PC-3 (cell line): ENCODE measurements around the gene PARP6. TPM values are rescaled to one million over a fixed set of nuclear protein-coding genes. Genes with fewer than 3 reads are reported as not detected.
"Not testable (repeated sequence)": the region's sequence is repeated elsewhere in the genome, so short reads cannot be mapped to it uniquely, and the experiment has no call there.

ENCODE experiments used
- ATAC-seq: fragments of 200-7000 bp; cut with Tn5 transposase; 2 replicates; pipeline ENCODE4 v1.9.1; 2020; ENCODE audit warnings: mild to moderate bottlenecking, moderate library complexity
- BruUV-seq: library from RNA; stranded (reverse); fragments of 400-500 nt; replicated peaks from 2 replicates; lab custom pipeline; 2021; lab: Mats Ljungman, UMichigan
- CTCF ChIA-PET: fragments of 300-600 bp; sonication (Branson Sonifier 250); formaldehyde crosslinking; loops from one replicate; lab custom pipeline; 2022; ENCODE audit warnings: antibody characterized with exemption; lab: Charles Lee
- POLR2A ChIA-PET: fragments of 300-600 bp; sonication (Branson Sonifier 250); formaldehyde crosslinking; loops from one replicate; lab custom pipeline; 2022; ENCODE audit warnings: antibody characterized with exemption; ENCODE audit not compliant: unreplicated experiment; lab: Charles Lee
- DNase-seq: peaks from one replicate; pipeline ENCODE4 v3.0.0-alpha.2; 2015
- H2AFZ ChIP-seq: fragments of 300-600 bp; sonication (generic); 2 replicates; pipeline ENCODE4 v1.6.0; 2016; ENCODE audit warnings: antibody characterized with exemption, low read length
- H3F3A ChIP-seq: fragments of 300-600 bp; sonication (generic); one replicate; pipeline ENCODE4 v1.6.0; 2017; ENCODE audit warnings: antibody characterized with exemption, low read length, control low read depth, mild to moderate bottlenecking; ENCODE audit not compliant: unreplicated experiment
- H3K27ac ChIP-seq: fragments of 300-600 bp; sonication (generic); 2 replicates; pipeline ENCODE4 v1.5.1; 2016; ENCODE audit warnings: mild to moderate bottlenecking, low read length
- H3K27me3 ChIP-seq: fragments of 300-600 bp; sonication (generic); 2 replicates; pipeline ENCODE4 v1.6.1; 2016; ENCODE audit warnings: low read length, mixed read lengths
- H3K36me3 ChIP-seq: fragments of 300-600 bp; sonication (generic); 2 replicates; pipeline ENCODE4 v1.6.1; 2016; ENCODE audit warnings: low read depth, mixed run types, low read length, mixed read lengths
- H3K4me1 ChIP-seq: fragments of 300-600 bp; sonication (generic); 2 replicates; pipeline ENCODE4 v1.5.1; 2016; ENCODE audit warnings: low read length; ENCODE audit not compliant: insufficient read depth
- H3K4me2 ChIP-seq: fragments of 300-600 bp; sonication (generic); 2 replicates; pipeline ENCODE4 v1.6.0; 2016; ENCODE audit warnings: low read length
- H3K4me3 ChIP-seq: fragments of 300-600 bp; sonication (generic); 2 replicates; pipeline ENCODE4 v1.5.1; 2016; ENCODE audit warnings: mild to moderate bottlenecking, low read length, mixed read lengths
- H3K79me2 ChIP-seq: fragments of 300-600 bp; sonication (generic); 2 replicates; pipeline ENCODE4 v1.6.1; 2017; ENCODE audit warnings: low read length, mixed read lengths
- H3K9ac ChIP-seq: fragments of 300-600 bp; sonication (generic); 2 replicates; pipeline ENCODE4 v1.6.0; 2016; ENCODE audit warnings: mild to moderate bottlenecking, low read length
- H3K9me2 ChIP-seq: fragments of 300-600 bp; sonication (generic); replicated peaks from 2 replicates; pipeline ENCODE4 v1.6.1; 2016; ENCODE audit warnings: mixed run types, low read length, mixed read lengths
- H3K9me3 ChIP-seq: fragments of 300-600 bp; sonication (generic); 2 replicates; pipeline ENCODE4 v1.6.1; 2016; ENCODE audit warnings: low read length, mixed read lengths
- H4K20me1 ChIP-seq: fragments of 300-600 bp; sonication (generic); 2 replicates; pipeline ENCODE4 v1.6.1; 2016; ENCODE audit warnings: low read length, mixed read lengths
- EZH2 ChIP-seq: fragments of 300-600 bp; sonication (generic); IDR thresholded peaks from one replicate; pipeline ENCODE4 v1.6.1; 2017; ENCODE audit warnings: antibody characterized with exemption, mild to moderate bottlenecking, low read length; ENCODE audit not compliant: unreplicated experiment
- EZH2phosphoT487 ChIP-seq: fragments of 300-600 bp; sonication (generic); IDR thresholded peaks from 2 replicates; pipeline ENCODE4 v1.6.1; 2018; ENCODE audit warnings: mild to moderate bottlenecking, antibody characterized with exemption, low read length, borderline replicate concordance
- intact Hi-C: fragments of 100-400 bp; cut with micrococcal nuclease; formaldehyde crosslinking; loops from 2 replicates; pipeline ENCODE4 v1.9.0; 2023
- total RNA-seq: library from RNA; depleted of rRNA; stranded (reverse); fragments of >200 nt; gene quantifications from 2 replicates; pipeline ENCODE4 v1.2.3, GENCODE V29; 2014
- TF ChIP-seq, protein P1 (sequence below): fragments of 300-600 bp; sonication (generic); conservative IDR thresholded peaks from 2 replicates; pipeline ENCODE4 v1.5.1; 2017; ENCODE audit warnings: antibody characterized with exemption, low read depth, mild to moderate bottlenecking, low read length

PARP6 gene
- total RNA-seq, 1 experiment from 2014 or later, result not detected

DNA sequence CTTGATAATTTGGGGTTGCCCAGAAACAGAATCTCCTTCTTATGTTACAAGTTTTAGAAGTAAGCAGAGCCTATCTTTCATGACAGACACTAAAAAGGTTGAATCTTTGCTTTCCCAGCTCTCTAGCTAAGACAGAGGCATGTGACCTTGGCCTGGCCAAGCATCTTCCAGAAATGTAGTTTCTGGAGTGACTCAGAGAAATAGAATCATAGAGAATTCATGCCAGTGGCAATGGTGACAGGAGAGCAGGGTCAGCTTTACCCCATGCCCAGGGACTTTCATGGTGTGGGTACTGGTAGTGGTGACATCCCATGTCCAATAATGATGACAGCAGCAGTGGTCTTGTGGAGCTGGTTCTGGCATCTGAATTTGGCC is 4.0 kb upstream of the PARP6 start:
- H3K4me3 ChIP-seq, result no peak overlapping the region
- CTCF ChIA-PET, result no interaction called here
- H2AFZ ChIP-seq, result no peak overlapping the region
- DNase-seq, result no peak
- POLR2A ChIA-PET, result no interaction called here
- no peaks in the 10 kb centered on the region for H3K36me3 ChIP-seq
- no peaks in the 10 kb centered on the region for H3K9me3 ChIP-seq
- no peaks in the 10 kb centered on the region for H3K9me2 ChIP-seq
- no peaks in the 10 kb centered on the region for H3F3A ChIP-seq
- no peaks in the 10 kb centered on the region for H3K79me2 ChIP-seq
- TF ChIP-seq, protein P1, sequence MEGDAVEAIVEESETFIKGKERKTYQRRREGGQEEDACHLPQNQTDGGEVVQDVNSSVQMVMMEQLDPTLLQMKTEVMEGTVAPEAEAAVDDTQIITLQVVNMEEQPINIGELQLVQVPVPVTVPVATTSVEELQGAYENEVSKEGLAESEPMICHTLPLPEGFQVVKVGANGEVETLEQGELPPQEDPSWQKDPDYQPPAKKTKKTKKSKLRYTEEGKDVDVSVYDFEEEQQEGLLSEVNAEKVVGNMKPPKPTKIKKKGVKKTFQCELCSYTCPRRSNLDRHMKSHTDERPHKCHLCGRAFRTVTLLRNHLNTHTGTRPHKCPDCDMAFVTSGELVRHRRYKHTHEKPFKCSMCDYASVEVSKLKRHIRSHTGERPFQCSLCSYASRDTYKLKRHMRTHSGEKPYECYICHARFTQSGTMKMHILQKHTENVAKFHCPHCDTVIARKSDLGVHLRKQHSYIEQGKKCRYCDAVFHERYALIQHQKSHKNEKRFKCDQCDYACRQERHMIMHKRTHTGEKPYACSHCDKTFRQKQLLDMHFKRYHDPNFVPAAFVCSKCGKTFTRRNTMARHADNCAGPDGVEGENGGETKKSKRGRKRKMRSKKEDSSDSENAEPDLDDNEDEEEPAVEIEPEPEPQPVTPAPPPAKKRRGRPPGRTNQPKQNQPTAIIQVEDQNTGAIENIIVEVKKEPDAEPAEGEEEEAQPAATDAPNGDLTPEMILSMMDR, result no peak
- TF ChIP-seq EZH2 (no peak), EZH2phosphoT487 (no peak)
- no peaks in the 10 kb centered on the region for H4K20me1 ChIP-seq
- H3K4me1 ChIP-seq, result no peaks in the 10 kb centered on the region
- H3K4me2 ChIP-seq, result no peak overlapping the region
- H3K9ac ChIP-seq, result no peak overlapping the region
- ATAC-seq, result no peak
- no TSS peak for BruUV-seq
- H3K27me3 ChIP-seq, result no peaks in the 10 kb centered on the region
- H3K27ac ChIP-seq, result no peak overlapping the region
- intact Hi-C loops, result no loop called here

DNA sequence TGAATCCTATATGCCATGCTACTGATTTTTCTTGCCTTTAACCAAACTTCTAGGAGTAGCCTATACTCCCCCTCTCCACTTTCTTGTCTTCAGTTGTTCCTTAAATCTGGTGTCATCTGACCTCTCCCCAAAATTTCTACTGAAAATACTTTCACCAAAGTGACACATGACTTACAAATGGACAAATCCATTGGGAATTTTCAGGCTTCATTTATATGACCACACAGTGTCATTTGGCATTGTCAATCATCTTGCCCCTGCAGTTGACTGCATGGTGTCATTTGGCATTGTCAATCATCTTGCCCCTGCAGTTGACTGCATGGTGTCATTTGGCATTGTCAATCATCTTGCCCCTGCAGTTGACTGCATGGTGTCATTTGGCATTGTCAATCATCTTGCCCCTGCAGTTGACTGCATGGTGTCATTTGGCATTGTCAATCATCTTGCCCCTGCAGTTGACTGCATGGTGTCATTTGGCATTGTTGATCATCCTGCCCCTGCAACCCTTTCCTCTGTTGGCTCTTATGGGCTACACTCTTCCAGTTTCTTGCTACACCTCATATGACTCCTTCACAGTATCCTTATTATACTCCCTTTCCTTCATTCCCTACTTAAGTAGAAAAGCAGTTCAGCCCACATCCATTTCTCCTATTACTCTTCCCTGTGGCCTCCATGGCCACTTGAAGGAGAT is 3.4 kb upstream of the PARP6 start:
- H3K9me2 ChIP-seq, H3K4me2 ChIP-seq, H3K4me1 ChIP-seq, H3K36me3 ChIP-seq, BruUV-seq, H3K27me3 ChIP-seq, H3K79me2 ChIP-seq, CTCF ChIA-PET, intact Hi-C loops, H3K4me3 ChIP-seq, H4K20me1 ChIP-seq, H3F3A ChIP-seq, H3K9me3 ChIP-seq, H3K27ac ChIP-seq, H3K9ac ChIP-seq, POLR2A ChIA-PET, H2AFZ ChIP-seq, ATAC-seq, DNase-seq: not testable (repeated sequence)

DNA sequence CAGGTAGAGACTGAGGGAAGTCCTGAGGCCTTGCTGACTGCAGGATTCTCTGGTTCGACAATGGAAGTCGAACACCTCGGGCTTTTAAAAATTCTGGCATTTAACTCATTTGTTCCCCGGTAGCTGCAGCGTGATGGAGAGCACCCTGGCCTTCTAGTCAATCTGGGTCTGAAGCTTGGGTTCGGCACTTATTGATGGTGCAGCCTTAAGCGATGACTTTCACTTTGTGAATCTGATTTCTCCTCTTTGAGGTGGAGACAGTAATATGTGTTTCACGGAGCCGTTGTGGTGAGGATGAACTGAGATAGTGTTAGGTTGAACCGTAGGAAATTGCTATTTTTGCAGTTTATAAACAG is 621 bp upstream of the PARP6 start:
- Histone ChIP-seq H3K36me3 (no peaks in the 10 kb centered on the region), H3K9ac (no peak overlapping the region), H3F3A (no peaks in the 10 kb centered on the region), H3K27ac (no peak overlapping the region), H3K9me3 (no peaks in the 10 kb centered on the region), H3K9me2 (no peaks in the 10 kb centered on the region), H2AFZ (no peak overlapping the region), H3K27me3 (no peaks in the 10 kb centered on the region), H3K4me2 (no peak overlapping the region), H4K20me1 (no peaks in the 10 kb centered on the region), H3K4me1 (no peaks in the 10 kb centered on the region), H3K79me2 (no peaks in the 10 kb centered on the region), H3K4me3 (no peak overlapping the region)
- intact Hi-C loops, result no loop called here
- DNase-seq, result no peak
- BruUV-seq, result no TSS peak
- CTCF ChIA-PET, result no interaction called here
- POLR2A ChIA-PET, result no interaction called here
- ATAC-seq, result no peak
- TF ChIP-seq, protein P1, result no peak
- TF ChIP-seq EZH2phosphoT487, result no peak
- no peak for TF ChIP-seq EZH2
